ENCODE measurements around the gene ARHGEF19. TPM values are rescaled to one million over a fixed set of nuclear protein-coding genes. Genes with fewer than 3 reads are reported as not detected.

ARHGEF19 gene
- total and polyA plus RNA-seq, 9 of the 15 experiments (the other 6 are each of a cell fraction or from before 2014, with no cell fraction given) = 0.73 to 21.0 (median 5.2) TPM

GRCh38 chr1:16172964-16173446, 39.4 kb downstream of the ARHGEF19 start (continued):
- no peak for TF ChIP-seq ARID4B (CRISPR knock-in tag; IDR thresholded peaks at IDR 0.05)
- no peak for TF ChIP-seq PHB (CRISPR knock-in tag; IDR thresholded peaks at IDR 0.05)
- TF ChIP-seq IRF9 (tag; IDR thresholded peaks at IDR 0.05) = no peak
- TF ChIP-seq RBM39 (optimal IDR thresholded peaks at IDR 0.05; ENCODE audit: low read depth, low read length) = no peak
- no peak for TF ChIP-seq MXI1 (IDR thresholded peaks at IDR 0.05; ENCODE audit: low read depth, low read length)
- no peak for TF ChIP-seq HSF4 (CRISPR knock-in tag; IDR thresholded peaks at IDR 0.05; ENCODE audit: borderline replicate concordance)
- TF ChIP-seq SAFB (IDR thresholded peaks at IDR 0.05; ENCODE audit: borderline replicate concordance, low read depth, low read length) = no peak
- no peak for TF ChIP-seq STAG1 (CRISPR knock-in tag; IDR thresholded peaks at IDR 0.05; ENCODE audit: borderline replicate concordance)
- no peak for TF ChIP-seq RUNX1 (IDR thresholded peaks at IDR 0.05; ENCODE audit: low read depth)
- no peak for TF ChIP-seq ZNF140 (CRISPR knock-in tag; IDR thresholded peaks at IDR 0.05)
- TF ChIP-seq ZNF224 (CRISPR knock-in tag; IDR thresholded peaks at IDR 0.05) = no peak
- peak; percentile 44 for TF ChIP-seq TAF1 (IDR thresholded peaks at IDR 0.05; ENCODE audit: control insufficient read depth, extremely low read depth, insufficient read depth, low read length, severe bottlenecking)
- TF ChIP-seq KAT7 (CRISPR knock-in tag; IDR thresholded peaks at IDR 0.05; ENCODE audit: borderline replicate concordance) = no peak
- TF ChIP-seq DEAF1 (CRISPR knock-in tag; IDR thresholded peaks at IDR 0.05) = no peak
- TF ChIP-seq PTRF (tag; IDR thresholded peaks at IDR 0.05) = no peak; the same call in 1 of the 2 replicates
- no peak for TF ChIP-seq ATF6 (CRISPR knock-in tag; IDR thresholded peaks at IDR 0.05)
- TF ChIP-seq TCF7 (IDR thresholded peaks at IDR 0.05; ENCODE audit: borderline replicate concordance) = no peak
- no peak for TF ChIP-seq FIP1L1 (IDR thresholded peaks at IDR 0.05; ENCODE audit: low read depth, low read length, poor library complexity, severe bottlenecking)
- 0 out of 2 replicates have a peak, but pooled peaks have one; percentile 47 for TF ChIP-seq HES1 (IDR thresholded peaks at IDR 0.05; ENCODE audit: low read depth)

Measured in K562 (cell line).